Choroid plexus epithelial cell (primary cell): ENCODE measurements around the gene ENO1.
A peak's percentile ranks its signal among the peaks of the same experiment; 100 is the strongest.
"Not testable (repeated sequence)": the region's sequence is repeated elsewhere in the genome, so short reads cannot be mapped to it uniquely, and the experiment has no call there.

Source experiments
- DNase-seq: peaks from one replicate; pipeline ENCODE4 v3.0.0-alpha.2; 2010; ENCODE audit warnings: low read depth
- H3K4me3 ChIP-seq: 2 replicates; pipeline ENCODE4 v1.5.1; 2011; ENCODE audit warnings: low read depth, mild to moderate bottlenecking, control low read depth, low read length, moderate library complexity
- TF ChIP-seq, protein P1 (sequence below): conservative IDR thresholded peaks from 2 replicates; pipeline ENCODE4 v1.5.1; 2011; ENCODE audit warnings: low read depth, mild to moderate bottlenecking, control low read depth, inconsistent platforms, low read length, moderate library complexity

Gene ENO1

DNA sequence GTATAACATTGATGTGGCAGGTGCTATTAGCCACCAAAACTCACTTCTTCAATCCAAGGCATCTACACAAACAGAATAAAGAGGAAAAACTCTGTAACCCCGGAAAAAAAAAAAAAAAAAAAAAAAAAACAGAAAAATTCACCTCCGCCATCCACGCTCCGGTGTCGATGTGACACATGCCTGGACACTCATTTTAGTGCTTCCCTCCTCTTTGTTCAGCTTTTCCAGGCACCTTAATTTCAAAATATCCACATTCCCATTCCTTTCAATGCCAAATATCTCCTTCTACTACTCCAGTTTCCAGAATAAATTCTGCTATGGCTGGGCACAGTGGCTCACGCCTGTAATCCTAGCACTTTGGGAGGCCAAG lies 55.2 kb downstream of the ENO1 start:
- no peak for DNase-seq
- TF ChIP-seq, protein P1, sequence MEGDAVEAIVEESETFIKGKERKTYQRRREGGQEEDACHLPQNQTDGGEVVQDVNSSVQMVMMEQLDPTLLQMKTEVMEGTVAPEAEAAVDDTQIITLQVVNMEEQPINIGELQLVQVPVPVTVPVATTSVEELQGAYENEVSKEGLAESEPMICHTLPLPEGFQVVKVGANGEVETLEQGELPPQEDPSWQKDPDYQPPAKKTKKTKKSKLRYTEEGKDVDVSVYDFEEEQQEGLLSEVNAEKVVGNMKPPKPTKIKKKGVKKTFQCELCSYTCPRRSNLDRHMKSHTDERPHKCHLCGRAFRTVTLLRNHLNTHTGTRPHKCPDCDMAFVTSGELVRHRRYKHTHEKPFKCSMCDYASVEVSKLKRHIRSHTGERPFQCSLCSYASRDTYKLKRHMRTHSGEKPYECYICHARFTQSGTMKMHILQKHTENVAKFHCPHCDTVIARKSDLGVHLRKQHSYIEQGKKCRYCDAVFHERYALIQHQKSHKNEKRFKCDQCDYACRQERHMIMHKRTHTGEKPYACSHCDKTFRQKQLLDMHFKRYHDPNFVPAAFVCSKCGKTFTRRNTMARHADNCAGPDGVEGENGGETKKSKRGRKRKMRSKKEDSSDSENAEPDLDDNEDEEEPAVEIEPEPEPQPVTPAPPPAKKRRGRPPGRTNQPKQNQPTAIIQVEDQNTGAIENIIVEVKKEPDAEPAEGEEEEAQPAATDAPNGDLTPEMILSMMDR, result no peak
- no peak overlapping the region for H3K4me3 ChIP-seq

DNA sequence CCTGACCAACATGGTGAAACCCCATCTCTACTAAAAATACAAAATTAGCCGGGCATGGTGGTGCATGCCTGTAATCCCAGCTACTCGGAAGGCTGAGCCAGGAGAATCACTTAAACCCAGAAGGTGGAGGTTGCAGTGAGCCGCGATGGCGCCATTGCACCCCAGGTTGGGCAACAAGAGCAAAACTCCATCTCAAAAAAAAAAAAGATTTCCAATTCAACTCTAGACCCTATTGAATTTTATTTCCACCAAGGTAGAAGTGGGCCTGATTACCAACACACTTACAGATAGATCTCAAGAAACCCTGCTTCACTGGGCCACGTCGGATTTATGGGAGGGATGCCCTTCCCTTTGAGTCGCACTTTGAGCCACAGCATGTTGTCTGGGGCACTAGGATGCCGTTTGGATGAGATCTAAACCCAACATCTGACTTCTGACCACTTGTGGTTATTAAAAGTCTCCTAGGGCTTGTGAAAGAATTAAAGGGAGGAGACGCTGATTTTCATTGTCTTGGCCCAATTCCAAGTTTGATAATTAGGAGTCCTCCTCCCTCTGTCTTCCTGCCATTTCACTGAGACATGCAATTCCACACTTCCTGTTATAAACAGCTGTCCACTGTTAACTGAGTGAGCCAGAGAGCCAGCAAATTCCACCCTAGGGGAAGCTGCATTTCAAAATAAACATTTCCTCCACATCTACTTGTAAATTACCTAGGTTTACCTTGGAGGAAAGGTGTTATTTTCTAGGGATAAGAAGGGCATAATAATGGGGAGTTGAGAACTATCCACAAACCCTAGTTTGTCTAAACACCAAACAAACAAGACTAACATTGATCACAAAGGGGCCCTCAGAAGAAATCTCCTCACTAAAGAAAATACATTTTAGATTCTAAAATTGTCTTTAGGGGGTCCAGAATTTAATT lies 55.9 kb downstream of the ENO1 start:
- no peak overlapping the region for H3K4me3 ChIP-seq
- DNase-seq, result peak; percentile 85

DNA sequence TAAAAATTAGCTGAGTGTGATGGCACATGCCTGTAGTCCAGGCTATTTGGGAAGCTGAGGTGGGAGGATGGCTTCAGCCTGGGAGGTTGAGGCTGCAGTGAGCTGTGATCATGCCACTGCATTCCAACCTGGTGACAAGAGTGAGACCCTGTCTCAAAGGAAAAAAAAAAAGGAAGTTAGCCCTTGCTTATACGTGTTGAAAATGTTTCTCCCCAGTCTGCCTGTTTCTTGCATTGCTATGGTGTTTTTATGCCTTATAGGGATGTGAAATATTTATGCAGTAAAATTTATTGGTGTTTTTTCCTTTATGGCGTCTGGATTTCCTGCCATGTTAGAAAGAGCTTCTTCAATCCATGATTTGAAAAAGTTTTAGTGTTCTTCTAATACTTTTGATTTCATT lies 57.4 kb downstream of the ENO1 start:
- no peak overlapping the region for H3K4me3 ChIP-seq
- no peak for DNase-seq
- TF ChIP-seq, protein P1, result no peak

More for the DNA sequence above, 55.9 kb downstream of the ENO1 start:
- TF ChIP-seq, protein P1, result no peak

DNA sequence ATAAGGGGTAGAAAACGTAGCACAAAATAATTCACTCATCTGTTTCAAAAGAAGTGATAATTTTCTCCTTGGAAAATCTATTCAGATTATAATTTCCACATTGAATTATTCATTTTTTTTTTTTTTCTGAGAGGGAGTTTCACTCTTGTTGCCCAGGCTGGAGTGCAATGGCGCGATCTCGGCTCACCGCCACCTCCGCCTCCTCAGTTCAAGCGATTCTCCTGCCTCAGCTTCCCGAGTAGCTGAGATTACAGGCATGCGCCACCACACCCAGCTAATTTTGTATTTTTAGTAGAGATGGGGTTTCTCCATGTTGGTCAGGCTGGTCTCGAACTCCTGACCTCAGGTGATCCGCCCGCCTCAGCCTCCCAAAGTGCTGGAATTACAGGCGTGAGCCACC lies 59.7 kb downstream of the ENO1 start:
- H3K4me3 ChIP-seq, DNase-seq: not testable (repeated sequence)

DNA sequence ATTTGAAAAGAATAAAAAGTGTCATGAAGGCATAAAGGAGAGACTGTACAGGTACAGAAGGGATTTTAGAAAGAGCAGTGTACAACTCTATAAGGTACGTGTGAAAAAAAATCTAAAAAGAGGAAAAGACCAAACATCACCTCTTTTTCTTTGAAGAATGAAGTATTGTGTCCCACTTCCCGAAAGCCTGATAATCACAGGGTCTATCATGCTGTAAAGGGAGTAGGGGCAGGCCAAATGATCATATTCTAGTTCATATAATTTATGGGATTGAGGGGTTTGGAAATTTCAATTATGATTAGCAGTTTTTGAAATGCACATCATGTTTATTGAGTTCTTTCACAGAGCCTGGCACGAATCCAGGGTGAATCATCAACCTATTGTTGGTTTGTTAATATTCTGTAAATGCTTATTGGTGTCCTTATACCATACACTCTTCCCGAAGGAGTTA lies 60.1 kb downstream of the ENO1 start:
- peak overlapping the region; percentile 63 for H3K4me3 ChIP-seq
- peak; percentile 88 for DNase-seq
- TF ChIP-seq, protein P1, result no peak

DNA sequence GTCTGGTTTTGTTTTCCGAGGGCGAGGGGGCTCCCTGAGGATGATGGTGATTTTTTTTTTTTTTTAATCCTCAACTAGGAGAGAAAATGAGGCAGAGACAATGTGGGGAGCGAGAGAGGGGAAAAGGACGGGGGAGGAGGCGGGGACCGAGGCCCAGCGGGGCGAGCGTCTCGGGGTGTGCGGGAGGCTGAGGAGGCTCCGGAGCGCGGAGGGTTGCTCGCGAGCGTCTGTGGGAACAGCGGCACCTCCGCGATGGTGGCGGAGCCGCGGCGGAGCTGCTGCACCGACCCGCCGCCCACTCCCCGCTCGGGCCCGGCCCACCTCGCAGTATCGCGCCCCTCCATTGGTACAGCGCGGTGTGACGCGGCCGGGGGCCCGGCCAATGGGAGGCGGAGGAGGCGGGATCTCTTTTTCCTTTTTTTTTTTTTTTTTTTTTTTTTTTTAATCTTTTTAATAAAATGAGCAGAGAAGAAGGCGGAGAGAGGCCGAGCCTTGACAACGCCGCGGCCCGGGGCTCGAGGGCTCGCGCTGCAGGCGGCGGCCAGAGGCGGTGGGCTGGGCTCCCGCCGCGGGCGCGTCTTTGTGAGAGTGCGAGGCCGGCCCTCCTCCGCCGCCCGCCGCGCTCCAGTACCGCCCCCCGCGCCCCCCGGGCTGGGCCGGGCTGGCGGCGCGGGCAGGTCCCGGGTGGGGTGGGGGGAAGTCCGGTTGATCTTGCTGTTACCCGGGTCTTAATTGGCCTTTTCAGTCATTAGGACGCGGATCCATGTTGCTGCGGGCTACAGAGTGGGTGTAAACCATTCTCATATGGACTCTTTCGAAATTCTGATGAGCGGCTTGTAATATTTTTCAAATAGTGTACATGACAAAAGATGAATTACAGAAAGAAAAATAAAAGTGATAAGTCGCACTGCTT lies 60.8 kb downstream of the ENO1 start, which contains the start of gene RERE:
Gene RERE, minus strand, starts transcription at position 229 of the 913 bp plus-strand sequence.
- peak within 1 kb of the TSS; percentile 80 for H3K4me3 ChIP-seq
- TF ChIP-seq, protein P1, result no peak
- peak; percentile 95 for DNase-seq

DNA sequence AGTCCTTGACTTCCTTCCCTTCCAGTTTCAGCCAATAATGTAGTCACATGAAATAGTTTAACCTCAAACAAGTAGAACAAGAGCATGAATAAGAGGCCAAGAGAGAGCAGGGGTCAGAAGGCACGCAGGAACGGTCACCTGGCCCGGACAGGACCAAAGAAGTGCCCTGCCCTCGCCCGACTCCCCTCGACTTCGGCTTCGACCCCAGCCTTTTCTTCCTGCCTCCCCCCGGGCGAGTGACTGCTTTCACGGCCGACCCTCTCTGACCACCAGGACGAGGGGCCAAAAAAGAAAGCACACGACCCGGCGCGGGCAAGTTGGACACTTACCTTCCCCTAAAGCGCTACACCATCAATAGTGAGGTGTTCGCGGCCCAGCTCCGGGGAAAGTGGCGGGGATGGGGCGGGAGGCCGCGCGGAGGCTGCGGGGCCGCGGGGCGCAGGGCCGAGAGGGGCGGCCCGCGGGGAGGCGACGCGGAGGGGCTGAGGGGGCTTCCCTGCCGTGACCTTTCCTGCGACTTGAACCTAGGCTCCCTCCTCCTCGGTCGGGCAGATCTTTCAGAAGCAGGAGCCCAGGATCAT lies 61.6 kb downstream of the ENO1 start:
- TF ChIP-seq, protein P1, result no peak
- DNase-seq, result peak; percentile 30
- peak overlapping the region; percentile 80 for H3K4me3 ChIP-seq
